Measurements from ENCODE around the gene STRBP. TPM values are rescaled to one million over a fixed set of nuclear protein-coding genes. Genes with fewer than 3 reads are reported as not detected.

The STRBP gene
- total and polyA plus RNA-seq, 2 of the 4 experiments (the other 2 are of a cell fraction), result 2.1 to 2.5 TPM

DNA sequence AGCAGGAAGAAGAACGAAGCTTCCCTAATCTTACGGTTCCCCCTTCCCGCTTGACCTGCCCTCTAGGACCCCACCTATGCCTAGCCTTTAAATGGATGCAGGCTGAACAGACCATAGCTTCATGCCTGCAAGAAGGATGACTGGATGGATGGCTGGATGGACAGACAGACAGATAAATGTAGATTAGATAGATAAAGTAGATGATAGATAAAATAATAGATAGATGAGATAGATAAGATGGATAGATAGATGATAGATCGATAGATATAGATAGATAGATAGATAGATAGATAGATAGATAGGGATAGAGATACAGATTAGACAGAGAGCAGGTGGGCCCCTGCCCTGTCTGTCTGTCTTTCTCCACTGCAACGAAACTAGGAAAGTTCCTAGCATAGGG lies 162.9 kb downstream of the STRBP start:
- H3K4me2 ChIP-seq (ENCODE audit: low read depth, low read length), result no peak overlapping the region

More for the DNA sequence above, 162.9 kb downstream of the STRBP start:
- H4K8ac ChIP-seq (ENCODE audit: low read depth in 2 of 2, low read length in 2 of 2), result no peak overlapping the region
- peaks cover 5% of the 10 kb centered on the region; the same call in 1 of the 2 replicates for H4K20me1 ChIP-seq (ENCODE audit: insufficient read depth, low read length)
- peaks cover 0 to 5% of the 10 kb centered on the region in 2 experiments; a peak in 1 of 4 replicates for H3K79me1 ChIP-seq (ENCODE audit: low read depth in 1 of 2, low read length in 2 of 2)
- no peak overlapping the region for H2BK20ac ChIP-seq (ENCODE audit: low read depth, low read length)
- BruUV-seq (replicated peaks), result no TSS peak
- H4K91ac ChIP-seq (ENCODE audit: insufficient read depth, low read depth, low read length), result no peak overlapping the region
- H2AK5ac ChIP-seq (ENCODE audit: low read depth, low read length), result no peak overlapping the region
- H3K9me1 ChIP-seq (ENCODE audit: insufficient read depth, low read length), result peaks cover 7% of the 10 kb centered on the region
- H2AK9ac ChIP-seq (replicated peaks; ENCODE audit: low read depth, low read length, poor library complexity), result no peak overlapping the region
- H3K27ac ChIP-seq (ENCODE audit: insufficient read depth, low read length), result no peak overlapping the region
- ChIA-PET POLR2A (ENCODE audit: unreplicated experiment) (no interaction called here), CTCF (no interaction called here)
- H3K4ac ChIP-seq (ENCODE audit: low read depth, low read length), result no peak overlapping the region
- no peak overlapping the region for H4K5ac ChIP-seq (ENCODE audit: low read depth, low read length)
- H3K56ac ChIP-seq (ENCODE audit: extremely low read depth, insufficient read depth, low read length), result no peak overlapping the region
- H2BK120ac ChIP-seq (ENCODE audit: low read depth, low read length), result no peak overlapping the region
- no peak for DNase-seq
- H3K9ac ChIP-seq (ENCODE audit: low read depth, low read length), result no peak overlapping the region
- no peak overlapping the region for H3K4me3 ChIP-seq (ENCODE audit: insufficient read depth, low read depth, low read length)
- in situ Hi-C loops (cut with MboI; ENCODE audit: low sequenced_read_pairs) (no loop called here), intact Hi-C loops (cut with micrococcal nuclease) (no loop called here), dilution Hi-C loops (cut with HindIII; ENCODE audit: low sequenced_read_pairs, unreplicated experiment) (no loop called here)
- peaks cover 57% of the 10 kb centered on the region for H3K36me3 ChIP-seq (ENCODE audit: control insufficient read depth, insufficient read depth, low read length)
- no peak for TF ChIP-seq FOS (IDR thresholded peaks at IDR 0.05; ENCODE audit: low read depth, low read length)
- TF ChIP-seq, protein P1, sequence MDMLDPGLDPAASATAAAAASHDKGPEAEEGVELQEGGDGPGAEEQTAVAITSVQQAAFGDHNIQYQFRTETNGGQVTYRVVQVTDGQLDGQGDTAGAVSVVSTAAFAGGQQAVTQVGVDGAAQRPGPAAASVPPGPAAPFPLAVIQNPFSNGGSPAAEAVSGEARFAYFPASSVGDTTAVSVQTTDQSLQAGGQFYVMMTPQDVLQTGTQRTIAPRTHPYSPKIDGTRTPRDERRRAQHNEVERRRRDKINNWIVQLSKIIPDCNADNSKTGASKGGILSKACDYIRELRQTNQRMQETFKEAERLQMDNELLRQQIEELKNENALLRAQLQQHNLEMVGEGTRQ (IDR thresholded peaks at IDR 0.05; ENCODE audit: low read depth, low read length), result no peak
- no peak for TF ChIP-seq MXI1 (IDR thresholded peaks at IDR 0.05; ENCODE audit: borderline replicate concordance, low read depth, low read length)
- no peak for TF ChIP-seq RCOR1 (IDR thresholded peaks at IDR 0.05; ENCODE audit: insufficient replicate concordance, low read length)
- TF ChIP-seq CEBPB (IDR thresholded peaks at IDR 0.05; ENCODE audit: low read depth, low read length), result no peak
- no peak for TF ChIP-seq POLR2A (IDR thresholded peaks at IDR 0.05; ENCODE audit: low read depth, low read length)
- TF ChIP-seq RFX5 (IDR thresholded peaks at IDR 0.05; ENCODE audit: low read depth, low read length), result no peak
- TF ChIP-seq MAFK (IDR thresholded peaks at IDR 0.05; ENCODE audit: low read depth, low read length), result no peak
- TF ChIP-seq, protein P2, sequence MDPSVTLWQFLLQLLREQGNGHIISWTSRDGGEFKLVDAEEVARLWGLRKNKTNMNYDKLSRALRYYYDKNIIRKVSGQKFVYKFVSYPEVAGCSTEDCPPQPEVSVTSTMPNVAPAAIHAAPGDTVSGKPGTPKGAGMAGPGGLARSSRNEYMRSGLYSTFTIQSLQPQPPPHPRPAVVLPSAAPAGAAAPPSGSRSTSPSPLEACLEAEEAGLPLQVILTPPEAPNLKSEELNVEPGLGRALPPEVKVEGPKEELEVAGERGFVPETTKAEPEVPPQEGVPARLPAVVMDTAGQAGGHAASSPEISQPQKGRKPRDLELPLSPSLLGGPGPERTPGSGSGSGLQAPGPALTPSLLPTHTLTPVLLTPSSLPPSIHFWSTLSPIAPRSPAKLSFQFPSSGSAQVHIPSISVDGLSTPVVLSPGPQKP (IDR thresholded peaks at IDR 0.05; ENCODE audit: borderline replicate concordance, low read depth, low read length), result no peak
- no peak for TF ChIP-seq SMC3 (IDR thresholded peaks at IDR 0.05; ENCODE audit: low read depth, low read length)
- no peak for TF ChIP-seq CHD1 (IDR thresholded peaks at IDR 0.05; ENCODE audit: low read depth, low read length)
- TF ChIP-seq BHLHE40 (IDR thresholded peaks at IDR 0.05; ENCODE audit: low read depth, low read length), result no peak
- TF ChIP-seq, protein P3, sequence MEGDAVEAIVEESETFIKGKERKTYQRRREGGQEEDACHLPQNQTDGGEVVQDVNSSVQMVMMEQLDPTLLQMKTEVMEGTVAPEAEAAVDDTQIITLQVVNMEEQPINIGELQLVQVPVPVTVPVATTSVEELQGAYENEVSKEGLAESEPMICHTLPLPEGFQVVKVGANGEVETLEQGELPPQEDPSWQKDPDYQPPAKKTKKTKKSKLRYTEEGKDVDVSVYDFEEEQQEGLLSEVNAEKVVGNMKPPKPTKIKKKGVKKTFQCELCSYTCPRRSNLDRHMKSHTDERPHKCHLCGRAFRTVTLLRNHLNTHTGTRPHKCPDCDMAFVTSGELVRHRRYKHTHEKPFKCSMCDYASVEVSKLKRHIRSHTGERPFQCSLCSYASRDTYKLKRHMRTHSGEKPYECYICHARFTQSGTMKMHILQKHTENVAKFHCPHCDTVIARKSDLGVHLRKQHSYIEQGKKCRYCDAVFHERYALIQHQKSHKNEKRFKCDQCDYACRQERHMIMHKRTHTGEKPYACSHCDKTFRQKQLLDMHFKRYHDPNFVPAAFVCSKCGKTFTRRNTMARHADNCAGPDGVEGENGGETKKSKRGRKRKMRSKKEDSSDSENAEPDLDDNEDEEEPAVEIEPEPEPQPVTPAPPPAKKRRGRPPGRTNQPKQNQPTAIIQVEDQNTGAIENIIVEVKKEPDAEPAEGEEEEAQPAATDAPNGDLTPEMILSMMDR (conservative IDR thresholded peaks at IDR 0.05; ENCODE audit: low read depth, low read length), result no peak
- TF ChIP-seq NFE2L2 (IDR thresholded peaks at IDR 0.05; ENCODE audit: low read depth, low read length), result no peak
- no peak for TF ChIP-seq MAZ (IDR thresholded peaks at IDR 0.05; ENCODE audit: borderline replicate concordance, low read depth, low read length)
- TF ChIP-seq RAD21 (IDR thresholded peaks at IDR 0.05; ENCODE audit: low read length), result no peak
- WGBS, 2 experiments (ENCODE audit: extremely low coverage in 2 of 2, insufficient read length in 1 of 2), result 100% methylated on average over 1 of the region's 5 CpGs; no CpG with 5 or more reads in 1 of the 2 experiments
- no peaks in the 10 kb centered on the region for H3K27me3 ChIP-seq (ENCODE audit: control insufficient read depth, insufficient read depth, low read length)
- no peaks in the 10 kb centered on the region for H3K9me3 ChIP-seq (ENCODE audit: control insufficient read depth, insufficient read depth, low read length)
- no peak overlapping the region for H2BK15ac ChIP-seq (ENCODE audit: low read depth, low read length)
- no peak overlapping the region for H3K14ac ChIP-seq (replicated peaks; ENCODE audit: low read depth, low read length)
- H3K23ac ChIP-seq (ENCODE audit: low read depth, low read length), result no peak overlapping the region
- H3K4me1 ChIP-seq (ENCODE audit: control insufficient read depth, insufficient read depth, low read length), result peaks cover 7% of the 10 kb centered on the region; the same call in 1 of the 2 replicates
- ATAC-seq (ENCODE audit: low read depth), result no peak
- no peak overlapping the region for H2AFZ ChIP-seq (replicated peaks; ENCODE audit: low read length, poor library complexity)
- no peak overlapping the region for H3K18ac ChIP-seq (ENCODE audit: low read depth, low read length)
- no peak overlapping the region for H2BK5ac ChIP-seq (ENCODE audit: low read depth, low read length, poor library complexity, severe bottlenecking)

All from IMR-90 (cell line).